GM12878 (cell line): ENCODE measurements around the gene NTPCR.

Experiments used
- CEBPB ChIP-seq, 2 experiments: fragments of 150-350 bp in 1 of 2; IDR thresholded peaks; 2 replicates each; pipeline ENCODE4 v1.6.1; 2012 to 2014; ENCODE audit warnings: low read depth in 2 of 2, low read length in 2 of 2, borderline replicate concordance in 1 of 2, inconsistent platforms in 1 of 2
- FOS ChIP-seq: IDR thresholded peaks from 3 replicates; pipeline ENCODE4 v1.6.1; 2011; ENCODE audit warnings: borderline replicate concordance; ENCODE audit not compliant: insufficient read length; ENCODE audit errors: extremely low read depth
- GABPA ChIP-seq: IDR thresholded peaks from 2 replicates; pipeline ENCODE4 v1.6.1; 2014; ENCODE audit warnings: antibody characterized with exemption, low read depth, mild to moderate bottlenecking, inconsistent platforms
- MEF2A ChIP-seq: IDR thresholded peaks from 2 replicates; pipeline ENCODE4 v1.6.1; 2011; ENCODE audit warnings: low read depth, mild to moderate bottlenecking, low read length, moderate library complexity; ENCODE audit not compliant: insufficient read depth
- NFXL1 ChIP-seq: fragments of 450-650 bp; IDR thresholded peaks from 2 replicates; pipeline ENCODE4 v1.6.1; 2017; ENCODE audit warnings: antibody characterized with exemption, mild to moderate bottlenecking, borderline replicate concordance
- POLR2AphosphoS5 ChIP-seq: IDR thresholded peaks from 2 replicates; pipeline ENCODE4 v1.6.1; 2011; ENCODE audit warnings: mild to moderate bottlenecking, low read length, inconsistent platforms
- RAD51 ChIP-seq: fragments of 450-650 bp; IDR thresholded peaks from 2 replicates; pipeline ENCODE4 v1.6.1; 2016; ENCODE audit warnings: moderate library complexity, mild to moderate bottlenecking, inconsistent platforms
- TF ChIP-seq, protein P1 (sequence below): IDR thresholded peaks from 2 replicates; pipeline ENCODE4 v1.6.1; 2011; ENCODE audit warnings: low read depth, low read length, improper control_type of control experiment, borderline replicate concordance
- TF ChIP-seq, protein P2 (sequence below), 3 experiments: IDR thresholded peaks in 2 of 3; conservative IDR thresholded peaks in 1 of 3; 2 replicates each; pipeline ENCODE4 v1.5.1; 2011; ENCODE audit warnings: low read depth in 3 of 3, low read length in 3 of 3, mild to moderate bottlenecking in 3 of 3, control low read depth in 2 of 3, moderate library complexity in 2 of 3, inconsistent platforms in 1 of 3, mixed read lengths in 1 of 3; ENCODE audit not compliant: control insufficient read depth in 2 of 3, insufficient read depth in 1 of 3; ENCODE audit errors: extremely low read depth in 1 of 3
- TF ChIP-seq, protein P3 (sequence below): fragments of 450-650 bp; formaldehyde crosslinking; IDR thresholded peaks from 2 replicates; pipeline ENCODE4 v1.4.0; 2020; ENCODE audit warnings: mild to moderate bottlenecking, moderate library complexity

DNA sequence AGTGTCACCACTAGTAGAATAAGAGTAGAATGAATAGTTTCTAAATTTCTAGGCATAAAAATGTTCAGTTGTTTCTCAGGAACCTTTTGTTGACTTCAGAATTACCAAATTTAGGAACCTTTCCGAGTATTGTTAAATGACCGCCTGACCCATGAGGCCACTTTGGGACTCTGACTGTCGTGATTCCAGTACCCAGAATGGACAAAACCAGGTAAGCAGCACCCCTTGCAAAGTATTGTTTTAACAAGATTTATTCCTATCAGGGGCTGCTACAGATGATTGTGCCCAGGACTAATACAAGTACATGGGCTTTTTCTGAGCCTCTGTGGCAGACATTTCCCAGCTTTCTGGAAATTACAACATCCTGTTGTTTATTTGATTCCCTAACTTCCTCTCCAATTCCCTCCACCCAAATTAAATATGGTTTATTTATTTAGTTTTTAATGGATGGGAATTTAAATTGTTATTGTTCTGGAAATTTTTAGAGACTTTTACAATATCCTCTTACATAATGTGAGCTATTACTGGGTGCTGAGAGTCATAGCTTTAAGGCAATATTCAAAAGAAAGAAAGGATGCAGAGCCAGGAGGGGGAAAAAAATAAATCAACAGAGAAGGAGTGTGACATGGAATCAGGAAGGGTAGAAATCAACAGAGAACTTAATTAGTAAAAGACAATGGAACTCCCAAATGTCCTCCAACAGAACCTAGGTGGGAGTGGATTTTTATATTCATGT lies 37.4 kb upstream of the NTPCR start:
- TF ChIP-seq, protein P1, sequence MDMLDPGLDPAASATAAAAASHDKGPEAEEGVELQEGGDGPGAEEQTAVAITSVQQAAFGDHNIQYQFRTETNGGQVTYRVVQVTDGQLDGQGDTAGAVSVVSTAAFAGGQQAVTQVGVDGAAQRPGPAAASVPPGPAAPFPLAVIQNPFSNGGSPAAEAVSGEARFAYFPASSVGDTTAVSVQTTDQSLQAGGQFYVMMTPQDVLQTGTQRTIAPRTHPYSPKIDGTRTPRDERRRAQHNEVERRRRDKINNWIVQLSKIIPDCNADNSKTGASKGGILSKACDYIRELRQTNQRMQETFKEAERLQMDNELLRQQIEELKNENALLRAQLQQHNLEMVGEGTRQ, result no peak
- TF ChIP-seq, protein P2, sequence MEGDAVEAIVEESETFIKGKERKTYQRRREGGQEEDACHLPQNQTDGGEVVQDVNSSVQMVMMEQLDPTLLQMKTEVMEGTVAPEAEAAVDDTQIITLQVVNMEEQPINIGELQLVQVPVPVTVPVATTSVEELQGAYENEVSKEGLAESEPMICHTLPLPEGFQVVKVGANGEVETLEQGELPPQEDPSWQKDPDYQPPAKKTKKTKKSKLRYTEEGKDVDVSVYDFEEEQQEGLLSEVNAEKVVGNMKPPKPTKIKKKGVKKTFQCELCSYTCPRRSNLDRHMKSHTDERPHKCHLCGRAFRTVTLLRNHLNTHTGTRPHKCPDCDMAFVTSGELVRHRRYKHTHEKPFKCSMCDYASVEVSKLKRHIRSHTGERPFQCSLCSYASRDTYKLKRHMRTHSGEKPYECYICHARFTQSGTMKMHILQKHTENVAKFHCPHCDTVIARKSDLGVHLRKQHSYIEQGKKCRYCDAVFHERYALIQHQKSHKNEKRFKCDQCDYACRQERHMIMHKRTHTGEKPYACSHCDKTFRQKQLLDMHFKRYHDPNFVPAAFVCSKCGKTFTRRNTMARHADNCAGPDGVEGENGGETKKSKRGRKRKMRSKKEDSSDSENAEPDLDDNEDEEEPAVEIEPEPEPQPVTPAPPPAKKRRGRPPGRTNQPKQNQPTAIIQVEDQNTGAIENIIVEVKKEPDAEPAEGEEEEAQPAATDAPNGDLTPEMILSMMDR (IDR thresholded peaks at IDR 0.05 in 2 of 3, conservative IDR thresholded peaks at IDR 0.05 in 1 of 3; ENCODE audit: control insufficient read depth in 2 of 3, extremely low read depth in 1 of 3, insufficient read depth in 1 of 3, low read depth in 3 of 3, low read length in 3 of 3), result no peak
- TF ChIP-seq, protein P3, sequence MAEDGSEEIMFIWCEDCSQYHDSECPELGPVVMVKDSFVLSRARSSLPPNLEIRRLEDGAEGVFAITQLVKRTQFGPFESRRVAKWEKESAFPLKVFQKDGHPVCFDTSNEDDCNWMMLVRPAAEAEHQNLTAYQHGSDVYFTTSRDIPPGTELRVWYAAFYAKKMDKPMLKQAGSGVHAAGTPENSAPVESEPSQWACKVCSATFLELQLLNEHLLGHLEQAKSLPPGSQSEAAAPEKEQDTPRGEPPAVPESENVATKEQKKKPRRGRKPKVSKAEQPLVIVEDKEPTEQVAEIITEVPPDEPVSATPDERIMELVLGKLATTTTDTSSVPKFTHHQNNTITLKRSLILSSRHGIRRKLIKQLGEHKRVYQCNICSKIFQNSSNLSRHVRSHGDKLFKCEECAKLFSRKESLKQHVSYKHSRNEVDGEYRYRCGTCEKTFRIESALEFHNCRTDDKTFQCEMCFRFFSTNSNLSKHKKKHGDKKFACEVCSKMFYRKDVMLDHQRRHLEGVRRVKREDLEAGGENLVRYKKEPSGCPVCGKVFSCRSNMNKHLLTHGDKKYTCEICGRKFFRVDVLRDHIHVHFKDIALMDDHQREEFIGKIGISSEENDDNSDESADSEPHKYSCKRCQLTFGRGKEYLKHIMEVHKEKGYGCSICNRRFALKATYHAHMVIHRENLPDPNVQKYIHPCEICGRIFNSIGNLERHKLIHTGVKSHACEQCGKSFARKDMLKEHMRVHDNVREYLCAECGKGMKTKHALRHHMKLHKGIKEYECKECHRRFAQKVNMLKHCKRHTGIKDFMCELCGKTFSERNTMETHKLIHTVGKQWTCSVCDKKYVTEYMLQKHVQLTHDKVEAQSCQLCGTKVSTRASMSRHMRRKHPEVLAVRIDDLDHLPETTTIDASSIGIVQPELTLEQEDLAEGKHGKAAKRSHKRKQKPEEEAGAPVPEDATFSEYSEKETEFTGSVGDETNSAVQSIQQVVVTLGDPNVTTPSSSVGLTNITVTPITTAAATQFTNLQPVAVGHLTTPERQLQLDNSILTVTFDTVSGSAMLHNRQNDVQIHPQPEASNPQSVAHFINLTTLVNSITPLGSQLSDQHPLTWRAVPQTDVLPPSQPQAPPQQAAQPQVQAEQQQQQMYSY (CRISPR knock-in tag), result no peak
- no peak for TF ChIP-seq CEBPB (IDR thresholded peaks at IDR 0.05; ENCODE audit: borderline replicate concordance in 1 of 2, low read depth in 2 of 2, low read length in 2 of 2)
- no peak for TF ChIP-seq RAD51
- no peak for TF ChIP-seq FOS
- no peak for TF ChIP-seq GABPA
- TF ChIP-seq NFXL1, result no peak
- no peak for TF ChIP-seq POLR2AphosphoS5
- no peak for TF ChIP-seq MEF2A
